Measurements from ENCODE around the gene CCDC92B. TPM values are rescaled to one million over a fixed set of nuclear protein-coding genes. Genes with fewer than 3 reads are reported as not detected.
A peak's percentile ranks its signal among the peaks of the same experiment; 100 is the strongest.

CCDC92B gene
- total and polyA plus RNA-seq, 10 of the 15 experiments (the other 5 are each of a cell fraction or from before 2014, with no cell fraction given): not detected

- Histone ChIP-seq H3K27me3 (replicated peaks in 1 of 2; ENCODE audit: control insufficient read depth in 2 of 2, insufficient read depth in 2 of 2, low read length in 1 of 2) (no peaks in the 10 kb centered on the region), H3K9ac (ENCODE audit: control insufficient read depth, insufficient read depth, low read length) (peak overlapping the region; percentile 79), H3K4me2 (ENCODE audit: control insufficient read depth, insufficient read depth) (peak overlapping the region; percentile 97), H3K27ac (ENCODE audit: control insufficient read depth, insufficient read depth) (peak overlapping the region; percentile 79), H2AFZ (ENCODE audit: control insufficient read depth, low read depth, low read length) (peak overlapping the region; percentile 85), H3K4me1 (ENCODE audit: control insufficient read depth, insufficient read depth, low read length) (peaks cover 20% of the 10 kb centered on the region), H3K79me2 (ENCODE audit: control insufficient read depth, insufficient read depth, low read length) (peaks cover 48% of the 10 kb centered on the region), H4K20me1 (ENCODE audit: control insufficient read depth, insufficient read depth) (peaks cover 5% of the 10 kb centered on the region; the same call in 1 of the 2 replicates), H3K36me3 (ENCODE audit: control insufficient read depth in 2 of 2, insufficient read depth in 2 of 2, low read length in 1 of 2) (peaks cover 0 to 3% of the 10 kb centered on the region in 2 experiments; a peak in 2 of 4 replicates), H3K4me3 (peak overlapping the region; percentile 95), H3K9me3 (replicated peaks; ENCODE audit: control insufficient read depth, insufficient read depth, low read length) (no peaks in the 10 kb centered on the region)
- FAIRE-seq: no peak
- TF ChIP-seq ZNF274 (IDR thresholded peaks at IDR 0.05; ENCODE audit: insufficient read depth, insufficient read length) (no peak), TARDBP (IDR thresholded peaks at IDR 0.05; ENCODE audit: borderline replicate concordance) (no peak), CHD2 (IDR thresholded peaks at IDR 0.05; ENCODE audit: borderline replicate concordance, low read depth, low read length) (no peak), MLLT1 (IDR thresholded peaks at IDR 0.05) (peak; percentile 98), MEF2A (IDR thresholded peaks at IDR 0.05; ENCODE audit: insufficient read depth, low read depth, low read length) (no peak), HDGF (IDR thresholded peaks at IDR 0.05) (0 out of 2 replicates have a peak, but pooled peaks have one; percentile 13), ZBTB40 (IDR thresholded peaks at IDR 0.05; ENCODE audit: borderline replicate concordance) (0 out of 2 replicates have a peak, but pooled peaks have one; percentile 31)
- intact Hi-C loops (cut with micrococcal nuclease; ENCODE audit: unreplicated experiment) (no loop called here), in situ Hi-C loops (cut with MboI) (no loop called here)
- no peak for ATAC-seq
- CTCF ChIA-PET: no interaction called here
- RAD21 ChIA-PET (ENCODE audit: unreplicated experiment): no interaction called here
- SMC1A ChIA-PET (ENCODE audit: uncharacterized antibody, unreplicated experiment): interaction anchor here (0.9 kb wide), 1 partner anchor 80 kb away, joined by 3 read pairs; no protein-coding TSS in a partner anchor
- no peak for DNase-seq (ENCODE audit: low read depth, low spot score)
- 84% methylated on average over 35 of the region's 36 CpGs for WGBS (ENCODE audit: insufficient coverage, insufficient replicate concordance, low lambda C conversion rate, missing lambda C conversion rate)
- POLR2A ChIA-PET: no interaction called here
- BruUV-seq (replicated peaks): TSS peak; percentile 96
Measured at GRCh38 chr17:2712300-2713043, 37.0 kb downstream of the CCDC92B start.

Measured in GM12878 (cell line).